HCT116 (cell line): ENCODE data around the gene PTRHD1. TPM values are rescaled to one million over a fixed set of nuclear protein-coding genes. Genes with fewer than 3 reads are reported as not detected.

Source experiments
- ATAC-seq: fragments of 200-7000 bp; cut with Tn5 transposase; 2 replicates; pipeline ENCODE4 v1.9.1; 2020; ENCODE audit warnings: mild to moderate bottlenecking, moderate library complexity
- BruUV-seq: library from RNA; stranded (reverse); fragments of 400-500 nt; replicated peaks from 2 replicates; lab custom pipeline; 2021; lab: Mats Ljungman, UMichigan
- CTCF ChIA-PET: fragments of 300-600 bp; sonication (Branson Sonifier 250); formaldehyde crosslinking; loops from one replicate; lab custom pipeline; 2021; ENCODE audit warnings: antibody characterized with exemption; lab: Charles Lee
- POLR2A ChIA-PET: fragments of 300-600, 350-600 bp; sonication (Branson Sonifier 250); formaldehyde crosslinking; loops from one replicate; lab custom pipeline; 2021; ENCODE audit warnings: antibody characterized with exemption; lab: Charles Lee
- RAD21 ChIA-PET, 2 experiments: fragments of 300-600 bp; sonication (Branson Sonifier 250); formaldehyde crosslinking; loops; one replicate each; lab custom pipeline; 2023; ENCODE audit warnings: low total read pairs in 2 of 2; ENCODE audit not compliant: uncharacterized antibody in 2 of 2, unreplicated experiment in 2 of 2, low non-redundant PET in 1 of 2; lab: Charles Lee
- DNase-seq: peaks from one replicate; pipeline ENCODE4 v3.0.0-alpha.2; 2010; ENCODE audit warnings: low read depth, low spot score
- H2AFZ ChIP-seq: fragments of 200-600 bp; shearing (Covaris generic), sonication (generic); 2 replicates; pipeline ENCODE4 v1.6.1; 2017; ENCODE audit warnings: low read depth, mixed run types, mixed read lengths, antibody characterized with exemption, low read length; ENCODE audit not compliant: poor library complexity, severe bottlenecking
- H3K27ac ChIP-seq: 2 replicates; pipeline ENCODE4 v1.5.1; 2012; ENCODE audit warnings: low read depth, low read length
- H3K27me3 ChIP-seq: fragments of 200-600 bp; sonication (generic); 2 replicates; pipeline ENCODE4 v1.6.1; 2016; ENCODE audit warnings: mixed run types, low read length, mixed read lengths; ENCODE audit not compliant: insufficient read depth
- H3K36me3 ChIP-seq, 2 experiments: fragments of 200-500 bp in 1 of 2; fragments of 200-600 bp in 1 of 2; sonication (Bioruptor generic) in 1 of 2; sonication (generic) in 1 of 2; 2 replicates each; pipeline versions ENCODE4 v1.5.1 to v1.6.1; 2014 to 2016; ENCODE audit warnings: low read length in 2 of 2, inconsistent platforms in 1 of 2, mixed read lengths in 1 of 2, mixed run types in 1 of 2; ENCODE audit not compliant: insufficient read depth in 2 of 2, control insufficient read depth in 1 of 2
- H3K4me1 ChIP-seq, 2 experiments: fragments of 200-600 bp in 1 of 2; sonication (generic) in 1 of 2; 2 replicates each; pipeline versions ENCODE4 v1.5.1 to v1.6.1; 2012 to 2017; ENCODE audit warnings: low read length in 2 of 2, inconsistent platforms in 1 of 2, mild to moderate bottlenecking in 1 of 2, mixed read lengths in 1 of 2, mixed run types in 1 of 2, moderate library complexity in 1 of 2; ENCODE audit not compliant: insufficient read depth in 2 of 2, control insufficient read depth in 1 of 2
- H3K4me2 ChIP-seq: fragments of 200-600 bp; sonication (generic); 2 replicates; pipeline ENCODE4 v1.6.1; 2017; ENCODE audit warnings: mixed run types, low read length, mixed read lengths
- H3K4me3 ChIP-seq, 2 experiments: fragments of 200-600 bp in 1 of 2; sonication (generic) in 1 of 2; replicated peaks in 1 of 2; 2 replicates each; pipeline ENCODE4 v1.5.1; 2011 to 2016; ENCODE audit warnings: low read length in 2 of 2, control low read depth in 1 of 2, low read depth in 1 of 2, mild to moderate bottlenecking in 1 of 2, mixed read lengths in 1 of 2, mixed run types in 1 of 2
- H3K79me2 ChIP-seq: fragments of 200-600 bp; sonication (generic); 2 replicates; pipeline ENCODE4 v1.6.1; 2017; ENCODE audit warnings: mild to moderate bottlenecking, mixed run types, low read length, moderate library complexity, mixed read lengths; ENCODE audit not compliant: insufficient read depth
- H3K9ac ChIP-seq: fragments of 200-600 bp; sonication (generic); 2 replicates; pipeline ENCODE4 v1.6.1; 2016; ENCODE audit warnings: low read length, mixed read lengths
- H3K9me2 ChIP-seq: fragments of 200-600 bp; sonication (generic), shearing (Covaris generic); 2 replicates; pipeline ENCODE4 v1.6.1; 2017; ENCODE audit warnings: mixed run types, mild to moderate bottlenecking, moderate library complexity; ENCODE audit not compliant: insufficient read depth
- H3K9me3 ChIP-seq, 2 experiments: fragments of 200-500 bp in 1 of 2; fragments of 200-600 bp in 1 of 2; sonication (Bioruptor generic) in 1 of 2; sonication (generic) in 1 of 2; 2 replicates each; pipeline ENCODE4 v1.6.1; 2014 to 2017; ENCODE audit warnings: low read length in 2 of 2, mixed read lengths in 2 of 2, inconsistent platforms in 1 of 2, low read depth in 1 of 2, mild to moderate bottlenecking in 1 of 2, mixed run types in 1 of 2, moderate library complexity in 1 of 2; ENCODE audit not compliant: control insufficient read depth in 1 of 2, insufficient read depth in 1 of 2
- H4K20me1 ChIP-seq: fragments of 200-600 bp; sonication (generic), shearing (Covaris generic); 2 replicates; pipeline ENCODE4 v1.6.1; 2017; ENCODE audit warnings: mixed run types, mild to moderate bottlenecking, moderate library complexity; ENCODE audit not compliant: insufficient read depth
- CEBPB ChIP-seq: IDR thresholded peaks from 2 replicates; pipeline ENCODE4 v1.6.1; 2012; ENCODE audit warnings: low read depth
- CTCF ChIP-seq, 3 experiments: fragments of 200-600 bp in 1 of 3; sonication (generic) in 1 of 3; IDR thresholded peaks in 2 of 3; conservative IDR thresholded peaks in 1 of 3; 2 replicates each; pipeline ENCODE4 v1.5.1; 2012 to 2017; ENCODE audit warnings: low read depth in 2 of 3, low read length in 2 of 3, antibody characterized with exemption in 1 of 3, borderline replicate concordance in 1 of 3, control low read depth in 1 of 3, mild to moderate bottlenecking in 1 of 3, mixed read lengths in 1 of 3, mixed run types in 1 of 3, moderate library complexity in 1 of 3; ENCODE audit not compliant: insufficient read depth in 1 of 3
- EGR1 ChIP-seq: IDR thresholded peaks from 2 replicates; pipeline ENCODE4 v1.6.1; 2012; ENCODE audit warnings: low read depth
- ELF1 ChIP-seq: IDR thresholded peaks from 2 replicates; pipeline ENCODE4 v1.6.1; 2012; ENCODE audit warnings: low read depth, borderline replicate concordance
- EZH2 ChIP-seq: fragments of 200-600 bp; sonication (generic); IDR thresholded peaks from 2 replicates; pipeline ENCODE4 v1.6.1; 2017; ENCODE audit warnings: antibody characterized with exemption, mixed run types
- EZH2phosphoT487 ChIP-seq: fragments of 200-600 bp; IDR thresholded peaks from 2 replicates; pipeline ENCODE4 v1.6.1; 2018; ENCODE audit warnings: antibody characterized with exemption, borderline replicate concordance
- JUND ChIP-seq: IDR thresholded peaks from 2 replicates; pipeline ENCODE4 v1.6.1; 2012
- POLR2AphosphoS5 ChIP-seq: IDR thresholded peaks from 2 replicates; pipeline ENCODE4 v1.6.1; 2011; ENCODE audit warnings: mild to moderate bottlenecking, low read depth, low read length, moderate library complexity
- SIN3A ChIP-seq: IDR thresholded peaks from 2 replicates; pipeline ENCODE4 v1.6.1; 2012; ENCODE audit warnings: low read depth
- SRF ChIP-seq: IDR thresholded peaks from 2 replicates; pipeline ENCODE4 v1.6.1; 2012; ENCODE audit warnings: low read depth
- ZBTB33 ChIP-seq: IDR thresholded peaks from 2 replicates; pipeline ENCODE4 v1.6.1; 2011; ENCODE audit warnings: mild to moderate bottlenecking, low read length, moderate library complexity; ENCODE audit not compliant: insufficient replicate concordance; ENCODE audit errors: extremely low read depth
- ZFX ChIP-seq: fragments of 450-650 bp; IDR thresholded peaks from 2 replicates; pipeline ENCODE4 v1.6.1; 2017
- intact Hi-C: fragments of 100-400 bp; cut with micrococcal nuclease; formaldehyde crosslinking; loops from 2 replicates; pipeline ENCODE4 v1.10.0; 2022
- total RNA-seq: library from RNA; stranded (reverse); gene quantifications from one replicate; pipeline ENCODE4 v1.2.1, GENCODE V29; 2021; ENCODE audit not compliant: unreplicated experiment
- TF ChIP-seq, protein P1 (sequence below): IDR thresholded peaks from 2 replicates; pipeline ENCODE4 v1.6.1; 2012
- TF ChIP-seq, protein P2 (sequence below): IDR thresholded peaks from 2 replicates; pipeline ENCODE4 v1.6.1; 2012

Gene PTRHD1
- total RNA-seq, 1 experiment from 2014 or later = 24.3 TPM

GRCh38 chr2:24785671-24786321 lies 7.4 kb downstream of the PTRHD1 start:
- no TSS peak for BruUV-seq
- no peak for TF ChIP-seq ZBTB33
- no peak for DNase-seq
- H3K9me2 ChIP-seq = no peaks in the 10 kb centered on the region
- ChIA-PET POLR2A (no interaction called here), RAD21 (no interaction called here), CTCF (no interaction called here)
- no peaks in the 10 kb centered on the region for H4K20me1 ChIP-seq
- no peak overlapping the region for H3K27ac ChIP-seq
- no peak overlapping the region for H3K9ac ChIP-seq
- H3K4me2 ChIP-seq = no peak overlapping the region
- peaks cover 0 to 4% of the 10 kb centered on the region in 2 experiments; a peak in 2 of 4 replicates for H3K4me1 ChIP-seq
- no peaks in the 10 kb centered on the region for H3K36me3 ChIP-seq
- no peak overlapping the region for H2AFZ ChIP-seq
- no peak for ATAC-seq
- H3K27me3 ChIP-seq = no peaks in the 10 kb centered on the region
- H3K4me3 ChIP-seq = no peak overlapping the region
- no peaks in the 10 kb centered on the region for H3K79me2 ChIP-seq
- intact Hi-C loops = no loop called here
- H3K9me3 ChIP-seq = no peaks in the 10 kb centered on the region

DNA sequence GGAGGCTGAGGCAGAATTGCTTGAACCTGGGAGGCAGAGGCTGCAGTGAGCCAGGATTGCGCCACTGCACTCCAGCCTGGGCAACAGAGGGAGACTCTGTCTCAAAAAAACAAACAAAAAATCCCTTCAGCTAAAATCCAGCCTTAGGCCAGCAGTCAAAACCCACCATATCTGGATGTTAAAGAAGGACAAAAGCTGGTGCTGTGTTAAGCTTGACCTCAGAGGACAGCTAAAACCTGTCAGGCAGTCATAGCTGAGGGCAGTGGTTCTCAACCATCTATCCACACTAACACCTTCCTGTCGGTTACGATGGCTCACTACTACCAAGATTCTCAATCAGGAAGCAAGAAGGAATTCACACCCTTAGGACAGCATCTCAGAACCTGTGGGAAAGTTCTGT lies 9.6 kb downstream of the PTRHD1 start:
- H3K79me2 ChIP-seq = no peaks in the 10 kb centered on the region
- no peaks in the 10 kb centered on the region for H4K20me1 ChIP-seq
- H3K27ac ChIP-seq = no peak overlapping the region
- H3K9me3 ChIP-seq = no peaks in the 10 kb centered on the region
- POLR2A ChIA-PET = no interaction called here
- H3K36me3 ChIP-seq = no peaks in the 10 kb centered on the region
- intact Hi-C loops = no loop called here
- H3K4me1 ChIP-seq = no peaks in the 10 kb centered on the region
- no peak overlapping the region for H2AFZ ChIP-seq
- RAD21 ChIA-PET = no interaction called here
- no peak overlapping the region for H3K9ac ChIP-seq
- no peaks in the 10 kb centered on the region for H3K27me3 ChIP-seq
- no peak overlapping the region for H3K4me3 ChIP-seq
- no peak for DNase-seq
- H3K4me2 ChIP-seq = no peak overlapping the region
- CTCF ChIA-PET = no interaction called here
- no peaks in the 10 kb centered on the region for H3K9me2 ChIP-seq
- no peak for ATAC-seq
- BruUV-seq = no TSS peak
- no peak for TF ChIP-seq CTCF (IDR thresholded peaks at IDR 0.05 in 2 of 3, conservative IDR thresholded peaks at IDR 0.05 in 1 of 3; ENCODE audit: borderline replicate concordance in 1 of 3, insufficient read depth in 1 of 3, low read depth in 2 of 3, low read length in 2 of 3)
- TF ChIP-seq CEBPB = no peak
- no peak for TF ChIP-seq EZH2phosphoT487
- no peak for TF ChIP-seq ELF1
- TF ChIP-seq POLR2AphosphoS5 = no peak
- TF ChIP-seq EZH2 = no peak
- no peak for TF ChIP-seq JUND
- TF ChIP-seq, protein P1, sequence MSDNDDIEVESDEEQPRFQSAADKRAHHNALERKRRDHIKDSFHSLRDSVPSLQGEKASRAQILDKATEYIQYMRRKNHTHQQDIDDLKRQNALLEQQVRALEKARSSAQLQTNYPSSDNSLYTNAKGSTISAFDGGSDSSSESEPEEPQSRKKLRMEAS = no peak
- TF ChIP-seq SIN3A = no peak
- no peak for TF ChIP-seq SRF
- TF ChIP-seq ZFX = no peak
- TF ChIP-seq, protein P2, sequence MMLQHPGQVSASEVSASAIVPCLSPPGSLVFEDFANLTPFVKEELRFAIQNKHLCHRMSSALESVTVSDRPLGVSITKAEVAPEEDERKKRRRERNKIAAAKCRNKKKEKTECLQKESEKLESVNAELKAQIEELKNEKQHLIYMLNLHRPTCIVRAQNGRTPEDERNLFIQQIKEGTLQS = no peak
- TF ChIP-seq EGR1 = no peak
- no peak for TF ChIP-seq ZBTB33
